Measurements from ENCODE around the gene SBNO2.

DNA sequence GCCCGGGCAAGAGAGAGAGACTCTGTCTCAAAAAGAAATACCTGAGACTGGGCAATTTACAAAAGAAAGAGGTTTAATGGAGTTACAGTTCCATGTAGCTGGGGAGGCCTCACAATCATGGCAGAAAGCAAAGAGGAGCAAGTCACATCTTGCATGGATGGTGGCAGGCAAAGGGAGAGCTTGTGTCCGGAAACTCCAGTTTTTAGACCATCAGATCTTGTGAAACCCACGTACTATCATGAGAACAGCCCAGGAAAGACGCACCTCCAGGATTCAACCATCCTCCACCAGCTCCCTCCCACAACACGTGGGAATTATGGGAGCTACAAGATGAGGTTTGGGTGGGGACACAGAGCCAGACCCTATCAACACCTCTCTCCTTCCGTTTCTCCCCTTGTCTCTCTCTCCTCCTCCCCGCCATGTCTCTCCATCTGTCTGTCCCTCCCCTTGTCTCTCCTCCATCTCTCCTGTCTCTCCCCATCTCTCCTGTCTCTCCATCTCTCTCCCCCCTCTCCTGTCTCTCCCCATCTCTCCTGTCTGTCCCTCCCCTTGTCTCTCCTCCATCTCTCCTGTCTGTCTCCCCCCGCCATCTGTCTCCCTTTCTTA, 88.9 kb downstream of the SBNO2 start:
- TF ChIP-seq CTCF (IDR thresholded peaks at IDR 0.05 in 8 of 11, conservative IDR thresholded peaks at IDR 0.05 in 3 of 11), result no peak
- no peak for TF ChIP-seq POLR2A (IDR thresholded peaks at IDR 0.05)

Measured in spleen (tissue), 7 donors.